Non-pigmented ciliary epithelial cell (primary cell): Measurements from ENCODE around the gene TEX10.
"Not testable (repeated sequence)": the region's sequence is repeated elsewhere in the genome, so short reads cannot be mapped to it uniquely, and the experiment has no call there.

Source experiments
- DNase-seq: peaks from one replicate; pipeline ENCODE4 v3.0.0-alpha.2; 2010; ENCODE audit warnings: low read depth

Gene TEX10

DNA sequence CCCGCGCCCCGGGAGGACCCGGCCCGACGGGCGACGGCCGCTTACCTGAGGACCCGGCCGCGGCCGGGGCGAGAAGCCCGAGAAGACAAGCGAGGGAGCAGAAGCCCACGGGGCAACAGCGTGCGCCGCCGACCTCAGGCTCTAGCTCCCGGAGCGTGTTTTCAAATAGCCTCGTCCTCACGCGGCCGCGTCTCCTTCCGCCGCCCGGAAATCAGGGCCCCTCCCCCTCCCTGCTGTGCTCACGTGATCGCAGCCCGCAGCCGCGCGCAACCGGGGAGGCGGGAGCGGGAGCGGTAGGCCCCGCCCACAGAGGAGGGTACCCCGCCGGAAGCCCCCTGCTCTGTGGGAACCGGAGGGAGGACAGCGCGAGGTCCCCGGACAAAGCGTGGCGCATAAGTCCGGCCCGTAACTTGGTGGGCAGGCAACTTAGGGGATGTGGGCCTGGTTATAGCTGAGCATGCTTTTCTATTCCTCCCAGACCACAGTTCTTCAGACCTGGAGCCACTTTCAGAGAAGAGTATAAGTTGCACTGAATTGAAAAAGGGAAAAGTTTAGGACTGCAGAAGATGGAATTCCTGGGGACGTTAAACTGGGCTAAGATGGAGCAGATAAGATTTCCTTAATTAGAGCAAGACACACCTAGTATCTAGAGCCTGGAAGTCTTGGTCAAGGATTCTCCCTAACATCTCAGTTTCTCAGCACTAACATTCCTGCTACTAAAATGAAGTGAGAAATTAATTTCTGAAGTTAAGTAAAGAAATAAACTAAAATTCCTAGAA, at the start of gene TEX10:
TSS of gene TEX10 (minus strand) at position 216 of the 779 bp plus-strand sequence. CDS start 3,579 bp downstream, outside the sequence.
- peak; percentile 15 for DNase-seq

DNA sequence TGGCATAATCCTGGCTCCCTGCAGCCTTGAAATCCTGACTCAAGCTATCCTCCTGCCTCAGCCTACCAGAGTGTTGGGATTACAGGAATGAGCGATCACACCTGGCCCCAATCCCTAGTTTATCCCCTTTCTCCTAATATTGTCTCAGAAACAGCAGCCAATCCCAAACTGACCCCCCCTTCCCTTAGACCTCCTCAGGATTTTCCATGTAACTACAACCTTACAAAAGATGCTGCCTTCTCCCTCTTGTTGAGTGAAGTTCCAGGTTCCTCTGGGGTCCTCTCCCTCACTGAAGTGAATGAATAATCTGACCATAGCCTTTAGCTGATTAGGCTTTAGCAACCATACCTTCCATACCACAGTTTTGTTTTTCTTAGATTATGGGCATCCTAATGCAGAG, 48.3 kb upstream of the TEX10 start:
- DNase-seq = no peak

DNA sequence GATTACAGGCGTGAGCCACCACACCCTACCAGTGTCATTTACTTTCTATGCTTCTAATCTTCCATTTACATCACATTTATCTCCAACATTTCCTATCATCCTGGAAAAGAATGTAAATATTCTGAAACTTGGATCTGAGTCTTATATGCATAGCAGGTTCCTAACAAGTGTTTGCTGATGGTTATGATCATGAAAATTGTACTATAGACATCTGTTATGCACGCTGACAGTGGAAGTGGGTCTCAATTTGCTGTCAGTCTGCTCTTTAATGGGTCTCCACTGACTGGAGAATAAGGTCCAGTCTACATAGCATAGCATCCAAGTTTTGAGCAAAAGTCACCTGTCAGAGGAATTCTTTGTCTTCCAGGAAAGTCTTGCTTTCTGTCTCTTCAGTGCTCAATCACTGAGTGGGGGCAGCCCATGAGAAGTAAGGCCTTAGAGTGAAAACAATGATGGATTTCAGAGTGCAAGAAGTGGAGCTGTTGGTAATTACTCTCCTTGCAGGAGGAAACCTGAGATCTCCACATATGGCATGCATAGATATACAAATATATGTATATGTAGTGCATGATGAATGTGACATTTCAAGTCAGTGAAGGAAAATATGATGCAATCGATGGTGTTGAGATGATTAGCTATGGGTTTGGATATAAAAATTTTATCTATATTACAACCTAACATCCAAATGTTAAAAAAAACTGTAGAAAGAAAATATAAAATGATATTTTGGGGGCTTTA, 45.0 kb upstream of the TEX10 start:
- DNase-seq = no peak

DNA sequence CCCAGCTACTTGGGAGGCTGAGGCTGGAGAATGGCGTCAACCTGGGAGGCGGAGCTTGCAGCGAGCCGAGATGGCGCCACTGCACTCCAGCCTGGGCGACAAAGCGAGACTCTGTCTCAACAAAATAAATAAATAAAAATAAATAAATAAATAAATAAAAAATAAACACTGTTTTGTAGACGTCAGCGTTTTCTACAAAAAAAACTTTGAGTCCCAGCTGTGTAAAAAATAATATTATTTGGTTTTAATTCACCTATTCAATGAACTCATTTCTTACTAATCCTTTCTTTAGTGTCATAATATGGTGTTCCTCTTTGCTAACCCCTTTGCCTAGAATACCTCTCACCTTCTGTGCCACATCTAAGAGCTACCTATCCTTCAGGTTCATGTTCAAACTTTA, 44.0 kb upstream of the TEX10 start:
- DNase-seq = no peak

DNA sequence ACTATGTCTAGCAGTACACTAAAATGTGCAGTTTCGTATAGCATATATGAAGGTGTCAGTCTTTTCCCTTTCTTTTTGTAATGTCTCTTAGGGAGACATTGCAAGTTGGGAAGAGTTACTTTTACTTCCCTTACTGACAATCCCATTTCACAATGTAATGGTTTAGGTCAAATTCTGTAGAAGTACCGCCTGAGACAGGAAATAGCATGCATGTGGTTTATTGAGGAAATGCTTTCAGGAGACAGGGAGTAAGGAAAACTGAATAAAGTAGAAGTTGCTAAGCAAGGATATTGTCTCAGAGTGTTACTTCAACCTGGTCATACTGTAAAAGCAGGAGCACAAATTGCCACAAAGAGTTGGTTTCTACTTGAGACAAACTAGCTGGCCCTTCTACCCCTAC, 42.1 kb upstream of the TEX10 start:
- DNase-seq = no peak

DNA sequence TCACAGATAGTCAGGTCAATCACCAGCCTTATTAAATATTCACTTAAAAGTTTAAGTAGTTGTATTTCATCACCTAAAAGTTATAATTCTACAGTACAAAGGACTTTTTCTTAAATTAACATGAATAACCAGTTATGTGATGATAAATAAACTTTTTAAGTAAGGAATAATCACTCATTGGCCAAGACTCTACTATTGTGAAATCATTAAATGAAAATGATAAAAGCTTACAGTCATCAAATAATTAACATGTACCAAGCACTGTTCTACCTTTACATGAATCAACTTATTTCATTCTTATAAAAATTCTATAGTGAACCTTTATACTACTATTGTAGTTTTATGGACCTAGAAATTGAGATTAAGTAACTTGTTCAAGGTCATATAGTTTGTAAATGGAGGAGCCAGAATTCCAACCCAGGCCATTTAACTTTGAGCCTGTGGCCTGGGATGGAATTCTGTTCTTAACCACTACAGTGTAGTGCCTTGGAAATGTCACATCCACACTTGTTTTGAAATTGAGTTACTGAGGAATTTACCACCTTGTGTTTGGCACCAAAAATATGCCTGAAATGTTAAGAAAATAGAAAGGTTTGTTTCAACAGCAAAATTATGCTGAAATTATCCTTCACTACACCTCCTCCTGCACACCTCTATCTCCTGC, 41.4 kb upstream of the TEX10 start:
- no peak for DNase-seq

DNA sequence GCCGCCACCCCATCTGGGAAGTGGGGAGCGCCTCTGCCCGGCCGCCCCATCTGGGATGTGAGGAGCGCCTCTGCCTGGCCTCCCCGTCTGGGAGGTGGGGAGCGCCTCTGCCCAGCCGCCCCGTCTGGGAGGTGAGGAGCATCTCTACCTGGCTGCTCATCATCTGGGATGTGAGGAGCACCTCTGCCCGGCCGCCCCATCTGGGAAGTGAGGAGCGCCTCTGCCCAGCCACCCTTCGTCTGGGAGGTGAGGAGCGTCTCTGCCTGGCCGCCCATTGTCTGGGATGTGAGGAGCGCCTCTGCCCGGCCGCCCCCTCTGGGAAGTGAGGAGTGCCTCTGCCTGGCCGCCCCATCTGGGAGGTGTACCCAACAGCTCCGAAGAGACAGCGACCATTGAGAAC, 40.2 kb upstream of the TEX10 start:
- DNase-seq = not testable (repeated sequence)

DNA sequence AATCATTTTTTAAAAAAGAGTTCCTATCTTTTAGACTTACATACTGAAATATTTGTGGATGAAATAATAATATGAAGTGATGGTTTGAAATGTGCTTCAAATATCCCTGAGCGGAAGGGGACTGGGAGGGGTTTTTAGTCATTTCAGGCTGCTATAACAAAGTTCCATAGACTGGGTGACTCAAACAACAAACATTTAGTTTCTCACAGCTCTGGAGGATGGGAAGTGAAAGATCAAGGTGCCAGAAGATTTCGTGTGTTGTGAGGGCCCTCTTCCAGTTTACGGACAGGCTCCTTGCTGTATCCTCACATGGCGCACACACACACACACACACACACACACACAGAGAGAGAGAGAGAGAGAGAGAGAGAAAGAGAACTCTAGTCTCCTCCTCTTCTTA, 27.1 kb upstream of the TEX10 start:
- peak; percentile 51 for DNase-seq

DNA sequence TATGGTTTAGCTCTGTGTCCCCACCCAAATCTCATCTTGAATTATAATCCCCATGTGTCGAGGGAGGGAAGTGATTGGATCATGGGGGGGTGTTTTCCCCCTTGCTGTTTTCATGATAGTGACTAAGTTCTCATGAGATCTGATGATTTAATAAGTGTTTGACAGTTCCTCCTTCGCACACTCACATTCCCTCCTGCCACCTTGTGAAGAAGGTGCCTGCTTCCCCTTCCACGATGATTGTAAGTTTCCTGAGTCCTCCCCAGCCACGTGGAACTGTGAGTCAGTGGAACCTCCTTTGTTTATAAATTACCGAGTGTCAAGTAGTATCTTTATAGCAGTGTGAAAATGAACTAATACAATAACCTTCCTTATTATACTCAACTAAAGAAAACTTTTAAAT, 24.3 kb upstream of the TEX10 start:
- no peak for DNase-seq

DNA sequence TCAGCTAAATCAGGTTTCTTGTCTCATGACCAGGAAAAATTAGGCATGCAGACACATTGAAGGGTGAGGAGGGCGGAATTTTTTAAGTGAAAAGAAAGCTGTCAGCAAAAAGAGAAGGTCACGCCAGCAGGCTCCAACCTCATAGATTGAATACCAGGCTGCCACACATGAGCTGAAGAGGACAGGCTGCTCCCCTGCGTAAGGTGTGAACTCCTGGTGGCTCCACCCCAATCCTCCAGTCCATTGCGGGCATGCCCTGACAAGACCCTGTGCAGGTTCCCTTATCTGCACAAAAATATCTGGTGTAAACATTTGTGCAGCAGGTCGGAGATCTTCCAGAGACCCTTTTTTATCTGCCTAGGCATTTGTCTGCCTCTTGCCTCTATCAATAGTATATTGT, 22.9 kb upstream of the TEX10 start:
- DNase-seq = no peak

DNA sequence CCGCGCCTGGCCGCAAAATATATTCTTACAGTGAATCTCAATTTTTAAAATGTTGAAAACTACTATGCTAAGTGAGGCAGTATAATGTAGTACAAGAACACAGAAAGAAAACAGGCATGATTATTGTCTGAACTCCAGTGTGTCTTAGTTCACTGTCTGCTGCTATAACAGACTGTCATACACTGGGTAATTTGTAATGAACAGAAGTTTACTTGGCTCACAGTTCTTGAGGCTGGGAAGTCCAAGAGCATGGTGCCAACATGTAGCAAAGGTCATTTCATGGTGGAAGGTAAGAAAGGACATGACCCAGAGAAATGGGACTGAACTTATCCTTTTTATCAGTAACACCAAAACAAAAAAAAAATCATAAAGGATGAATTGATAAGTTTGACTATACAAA, 19.9 kb upstream of the TEX10 start:
- no peak for DNase-seq

DNA sequence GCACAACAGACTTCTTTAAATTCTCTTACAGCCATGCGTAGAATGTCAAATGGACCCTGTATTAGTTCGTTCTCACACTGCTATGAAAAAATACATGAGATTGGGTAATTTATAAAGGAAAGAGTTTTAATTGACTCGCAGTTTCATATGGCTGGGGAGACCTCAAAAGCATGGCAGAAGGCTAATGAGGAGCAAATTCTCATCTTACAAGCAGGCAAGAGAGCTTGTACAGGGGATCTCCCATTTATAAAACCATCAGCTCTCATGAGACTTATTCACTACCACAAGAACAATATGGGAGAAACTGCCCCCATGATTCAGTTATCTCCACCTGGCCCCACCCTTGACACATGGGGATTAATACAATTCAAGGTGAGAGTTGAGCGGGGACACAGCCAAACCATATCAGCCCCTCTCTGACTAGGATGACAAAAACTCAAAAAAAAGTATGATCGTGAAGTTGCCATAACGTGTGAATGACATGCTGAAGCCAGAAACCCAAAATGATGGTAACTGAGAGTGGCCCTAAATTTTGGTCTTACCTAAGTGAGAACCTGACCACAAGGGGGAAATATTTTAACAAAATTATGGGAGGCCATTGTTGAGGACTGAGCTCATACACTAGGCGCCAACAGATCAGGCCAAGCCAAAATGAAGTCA, 17.5 kb upstream of the TEX10 start:
- DNase-seq = no peak

DNA sequence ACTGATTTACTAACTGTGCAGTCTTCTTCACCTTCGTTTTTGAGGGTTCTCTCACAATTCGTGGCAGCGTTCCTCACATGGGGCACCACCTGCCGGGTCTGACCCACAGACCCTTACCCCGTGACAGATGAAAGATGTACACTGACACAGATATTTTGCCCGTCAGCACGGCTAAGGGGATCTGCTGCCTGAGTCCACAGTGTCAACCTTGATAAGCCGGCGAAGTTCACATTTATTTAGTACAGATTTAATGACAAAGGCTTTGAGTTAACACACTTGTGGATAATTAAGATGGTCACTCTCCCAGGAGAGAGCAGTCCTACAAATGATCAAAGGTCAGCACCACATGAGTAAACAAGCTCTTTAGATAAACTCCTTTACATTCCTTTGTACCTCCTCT, 15.9 kb upstream of the TEX10 start:
- DNase-seq = no peak

DNA sequence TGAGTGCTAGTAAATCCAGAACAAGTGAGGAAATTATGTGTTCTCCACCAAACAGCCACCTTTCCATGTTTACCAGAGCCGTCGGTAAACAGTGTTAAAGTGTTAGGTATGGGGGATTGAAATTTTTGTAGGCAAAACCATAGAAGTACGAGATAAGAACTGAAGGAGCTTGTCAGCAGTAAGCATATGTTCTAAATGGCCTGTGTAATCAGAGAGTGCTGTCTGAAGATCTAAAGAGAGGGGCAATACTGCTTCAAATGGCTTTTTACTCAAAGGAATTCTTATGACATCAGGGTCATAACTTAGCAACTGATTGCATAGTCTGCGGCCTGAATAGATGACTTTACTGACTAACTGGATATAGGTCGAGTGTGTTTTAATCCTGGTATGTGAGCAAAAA, 13.4 kb upstream of the TEX10 start:
- no peak for DNase-seq

DNA sequence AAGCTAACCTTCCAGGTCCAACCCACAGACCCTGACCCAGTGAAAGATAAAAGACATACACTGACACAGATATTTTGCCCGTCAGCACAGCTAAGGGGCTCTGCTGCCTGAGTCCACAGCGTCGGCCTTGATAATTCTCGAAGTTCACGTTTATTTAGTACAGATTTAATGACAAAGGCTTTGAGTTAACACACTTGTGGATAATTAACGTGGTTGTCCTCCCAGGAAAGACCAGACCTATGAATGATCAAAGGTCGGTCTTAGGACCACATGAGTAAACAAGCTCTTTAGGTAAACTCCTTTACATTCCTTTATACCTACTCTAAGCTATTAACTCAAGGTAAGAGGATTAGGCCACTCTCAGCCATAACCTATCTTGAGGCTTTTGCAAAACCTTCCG, 11.3 kb upstream of the TEX10 start:
- DNase-seq = no peak

DNA sequence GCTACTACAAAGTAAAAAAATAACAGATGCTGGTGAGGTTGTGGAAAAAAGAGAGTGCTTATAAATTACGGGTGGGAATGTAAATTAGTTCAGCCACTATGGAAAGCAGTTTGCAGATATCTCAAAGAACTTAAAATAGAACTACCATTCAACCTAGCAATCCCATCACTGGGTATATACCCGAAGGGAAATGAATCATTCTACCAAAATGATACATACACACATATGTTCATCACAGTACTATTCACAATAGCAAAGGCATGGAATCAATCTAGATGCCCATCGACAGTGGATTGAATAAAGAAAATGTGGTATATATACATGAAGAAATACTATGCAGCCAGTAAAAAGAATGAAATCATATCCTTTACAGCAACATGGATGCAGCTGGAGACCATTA, 6.3 kb upstream of the TEX10 start:
- DNase-seq = no peak

DNA sequence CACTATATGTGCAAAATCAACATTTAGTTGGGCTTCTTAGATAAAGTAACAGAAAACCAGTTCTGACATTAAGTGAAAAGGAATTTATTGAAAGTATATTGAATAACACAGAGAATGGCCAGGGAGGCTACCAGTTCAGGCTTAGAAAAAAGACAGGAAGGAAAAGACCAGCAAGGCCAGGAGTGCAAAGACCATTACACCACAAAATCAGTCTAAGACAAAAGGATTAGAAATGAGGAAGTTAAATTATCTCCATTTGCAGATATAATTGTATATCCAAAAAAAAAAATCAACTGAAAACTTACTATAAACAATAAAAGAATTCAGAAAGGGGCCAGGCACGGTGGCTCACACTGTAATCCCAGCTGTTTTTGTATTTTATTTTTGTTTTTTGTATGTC, 4.8 kb upstream of the TEX10 start:
- DNase-seq = no peak

DNA sequence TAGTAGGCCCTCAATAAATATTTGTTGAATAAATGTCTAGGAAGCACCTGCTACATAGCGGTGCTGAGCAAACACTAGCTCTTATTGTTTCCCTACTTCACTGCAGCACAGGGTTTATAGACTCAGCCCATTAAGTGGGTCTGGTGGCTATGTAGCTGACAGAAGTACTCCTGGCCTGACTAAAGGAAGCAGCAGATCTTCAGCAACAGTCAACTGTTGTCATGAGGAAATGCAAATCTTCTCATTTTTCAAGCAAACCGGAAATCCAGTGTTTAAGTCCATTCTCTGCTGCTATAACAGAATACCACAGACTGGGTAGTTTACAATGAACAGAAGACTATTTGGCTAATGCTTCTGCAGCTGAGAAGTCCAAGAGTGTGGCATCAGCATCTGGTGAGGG, 2.8 kb upstream of the TEX10 start:
- DNase-seq = no peak

DNA sequence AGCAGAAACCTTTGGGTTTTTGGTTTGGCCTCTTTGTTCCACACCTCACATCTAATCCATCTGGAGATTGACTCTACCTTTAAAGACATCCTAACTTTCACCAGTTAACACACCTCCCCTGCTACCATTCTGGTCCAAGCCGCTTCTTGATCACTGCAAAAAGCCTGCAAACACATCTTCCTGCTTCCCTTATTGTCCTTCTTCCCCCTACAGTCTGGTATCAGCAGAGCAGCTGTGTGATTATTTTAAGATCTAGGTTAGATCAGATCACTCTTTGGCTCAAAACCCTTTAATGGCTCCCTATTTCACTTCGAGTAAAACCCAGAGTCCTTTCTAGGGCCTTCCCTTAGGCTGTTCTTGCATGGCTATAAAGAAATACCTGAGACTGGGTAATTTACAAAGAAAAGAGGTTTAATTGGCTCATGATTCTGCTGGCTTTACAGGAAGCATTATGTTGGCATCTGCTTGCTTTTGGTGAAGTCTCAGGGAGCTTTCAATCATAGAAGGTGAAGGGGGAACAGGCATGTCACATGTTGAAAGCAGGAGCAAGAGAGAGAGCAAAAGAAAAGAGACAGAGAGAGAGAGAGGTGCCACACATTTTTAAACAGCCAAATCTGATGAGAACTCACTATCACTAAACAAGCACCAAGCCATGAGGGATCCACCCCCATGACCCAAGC, 1.5 kb upstream of the TEX10 start:
- DNase-seq = no peak

DNA sequence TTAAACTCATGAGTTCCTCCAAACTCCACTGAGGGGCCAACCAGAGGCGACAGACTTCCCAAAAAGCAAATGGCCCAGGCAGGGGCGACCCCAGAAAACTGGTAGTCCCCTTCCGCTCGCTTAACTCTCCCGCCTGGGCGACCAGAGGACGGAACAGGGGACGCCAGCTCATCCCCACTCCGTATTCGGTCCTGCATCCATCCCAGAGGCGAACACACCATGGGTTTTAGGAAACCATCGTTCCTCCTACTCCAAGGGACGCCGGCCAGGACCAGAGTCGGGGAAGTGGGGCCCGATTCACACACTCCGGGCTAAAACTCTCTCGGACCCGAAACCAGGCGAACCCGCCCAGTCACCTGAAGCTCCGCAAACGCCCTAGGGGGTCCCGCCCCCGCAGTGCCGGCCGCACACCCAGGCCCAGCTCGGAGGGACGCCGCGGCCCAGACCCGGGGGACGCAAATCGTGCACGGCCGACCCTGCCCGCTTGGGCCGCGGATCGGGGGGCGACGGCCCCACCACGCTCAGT, 478 bp downstream of the TEX10 start:
- no peak for DNase-seq

DNA sequence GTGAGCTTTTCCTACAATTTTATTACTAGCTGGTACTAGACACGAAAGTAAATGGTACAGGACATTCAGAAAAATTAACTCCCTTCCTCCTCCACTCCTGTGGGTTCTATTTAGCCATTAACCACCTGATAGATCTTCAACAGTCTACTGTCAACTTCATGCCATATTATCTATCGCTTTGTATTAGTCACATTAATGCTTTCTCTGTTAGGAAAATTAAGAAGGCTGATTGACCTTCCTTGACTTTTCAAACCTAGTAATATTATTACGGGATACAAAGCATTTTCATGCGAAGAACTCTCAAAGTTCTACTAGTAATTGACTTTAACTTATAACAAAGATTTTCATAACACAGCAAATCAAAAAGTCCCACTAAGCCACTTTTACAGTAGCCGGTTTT, 1.2 kb downstream of the TEX10 start:
- no peak for DNase-seq

DNA sequence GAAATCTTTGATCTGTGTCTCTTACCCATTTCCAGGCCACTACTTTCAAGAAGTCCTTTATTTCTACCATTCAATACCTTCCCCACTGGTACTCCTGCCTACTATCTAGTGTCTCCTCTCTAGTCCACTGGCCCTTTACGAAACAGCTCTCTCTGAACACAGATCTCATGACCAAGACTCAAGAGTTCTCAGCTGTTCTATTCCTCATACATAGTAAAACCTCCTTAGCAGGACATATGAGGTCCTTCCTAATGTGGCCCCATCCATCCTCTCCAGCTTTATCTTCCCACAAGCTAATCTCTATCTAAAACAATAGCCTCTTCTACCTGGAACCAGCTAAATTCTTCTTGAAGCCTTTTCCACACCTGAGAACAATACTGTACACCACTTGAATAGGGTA, 2.6 kb downstream of the TEX10 start:
- no peak for DNase-seq
